GM12891 (cell line): ENCODE measurements around the gene KCNJ5.

ENCODE experiments used
- POLR2A ChIP-seq: IDR thresholded peaks from 2 replicates; pipeline ENCODE4 v1.6.1; 2011; ENCODE audit warnings: low read depth, low read length, control low read depth
- POLR2AphosphoS5 ChIP-seq: IDR thresholded peaks from 2 replicates; pipeline ENCODE4 v1.6.1; 2011; ENCODE audit warnings: low read depth, low read length, control low read depth
- SPI1 ChIP-seq: IDR thresholded peaks from 2 replicates; pipeline ENCODE4 v1.6.1; 2011; ENCODE audit warnings: low read depth, low read length, control low read depth
- TAF1 ChIP-seq: IDR thresholded peaks from 2 replicates; pipeline ENCODE4 v1.6.1; 2011; ENCODE audit warnings: low read depth, low read length, control low read depth

DNA sequence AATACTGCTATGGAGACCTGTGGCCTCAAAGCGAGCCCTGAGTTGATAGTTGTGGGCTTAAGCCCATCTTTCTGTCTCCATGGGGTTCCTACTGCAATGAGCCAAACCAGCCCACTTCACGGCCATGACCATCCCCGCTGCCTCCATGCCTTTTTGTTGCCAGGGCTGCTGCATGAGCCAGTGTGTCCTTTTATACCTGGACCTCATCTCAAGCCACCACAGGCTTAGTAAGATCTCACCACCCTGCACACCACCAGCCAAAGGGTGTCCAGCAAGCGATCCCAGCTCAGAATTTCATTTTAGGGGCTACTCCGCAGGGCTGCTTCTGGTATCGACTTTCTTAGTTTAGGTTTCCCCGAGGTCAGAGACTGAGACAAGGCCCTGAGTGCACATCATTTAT lies 43.2 kb downstream of the KCNJ5 start:
- TF ChIP-seq POLR2AphosphoS5: no peak
- TF ChIP-seq POLR2A: no peak
- TF ChIP-seq TAF1: no peak
- TF ChIP-seq SPI1: no peak
